Dendritic cell treated with granulocyte-macrophage colony-stimulating factor and Interleukin-4, amounts not matched to agents 40 ng/mL and 50 ng/mL, for 4 days (primary cell): ENCODE results near the gene CPA4.

ENCODE experiments used
- H3K27ac Mint-ChIP-seq: one replicate; pipeline ENCODE4 v1.8.0; 2022; ENCODE audit warnings: mild to moderate bottlenecking, mixed read lengths
- H3K27me3 Mint-ChIP-seq: one replicate; pipeline ENCODE4 v1.8.0; 2022; ENCODE audit warnings: mild to moderate bottlenecking, mixed read lengths
- H3K36me3 Mint-ChIP-seq: one replicate; pipeline ENCODE4 v1.8.0; 2022; ENCODE audit warnings: low read depth, mixed read lengths
- H3K4me1 Mint-ChIP-seq: one replicate; pipeline ENCODE4 v1.8.0; 2022; ENCODE audit warnings: low read depth, mixed read lengths
- H3K4me3 Mint-ChIP-seq: one replicate; pipeline ENCODE4 v1.8.0; 2022; ENCODE audit warnings: mild to moderate bottlenecking, moderate library complexity, mixed read lengths
- H3K9me3 Mint-ChIP-seq: one replicate; pipeline ENCODE4 v1.8.0; 2022; ENCODE audit warnings: mixed read lengths
- intact Hi-C: fragments of 100-400 bp; cut with micrococcal nuclease; formaldehyde crosslinking; loops from one replicate; pipeline ENCODE4 v1.15.0; 2022

Gene CPA4

DNA sequence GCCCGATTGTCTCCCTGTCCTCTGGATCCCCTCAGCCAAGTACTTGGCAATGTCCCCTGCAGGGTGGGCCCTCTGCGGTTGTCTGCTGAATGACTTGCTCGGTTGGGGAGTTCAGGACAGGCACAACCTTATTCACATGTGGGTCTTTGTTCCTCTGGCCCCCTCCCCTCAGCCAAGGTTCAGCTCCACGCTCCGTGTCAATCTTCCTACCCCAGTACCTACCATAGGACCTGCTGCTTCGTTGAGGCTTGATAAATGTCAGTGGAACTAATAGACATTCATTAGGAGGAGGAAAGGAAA, 58.8 kb downstream of the CPA4 start:
- intact Hi-C loops: no loop called here
- Mint-ChIP-seq H3K27ac (no peak overlapping the region), H3K9me3 (no peaks in the 10 kb centered on the region), H3K4me1 (peaks cover 10% of the 10 kb centered on the region), H3K4me3 (no peak overlapping the region), H3K36me3 (no peaks in the 10 kb centered on the region), H3K27me3 (no peaks in the 10 kb centered on the region)

DNA sequence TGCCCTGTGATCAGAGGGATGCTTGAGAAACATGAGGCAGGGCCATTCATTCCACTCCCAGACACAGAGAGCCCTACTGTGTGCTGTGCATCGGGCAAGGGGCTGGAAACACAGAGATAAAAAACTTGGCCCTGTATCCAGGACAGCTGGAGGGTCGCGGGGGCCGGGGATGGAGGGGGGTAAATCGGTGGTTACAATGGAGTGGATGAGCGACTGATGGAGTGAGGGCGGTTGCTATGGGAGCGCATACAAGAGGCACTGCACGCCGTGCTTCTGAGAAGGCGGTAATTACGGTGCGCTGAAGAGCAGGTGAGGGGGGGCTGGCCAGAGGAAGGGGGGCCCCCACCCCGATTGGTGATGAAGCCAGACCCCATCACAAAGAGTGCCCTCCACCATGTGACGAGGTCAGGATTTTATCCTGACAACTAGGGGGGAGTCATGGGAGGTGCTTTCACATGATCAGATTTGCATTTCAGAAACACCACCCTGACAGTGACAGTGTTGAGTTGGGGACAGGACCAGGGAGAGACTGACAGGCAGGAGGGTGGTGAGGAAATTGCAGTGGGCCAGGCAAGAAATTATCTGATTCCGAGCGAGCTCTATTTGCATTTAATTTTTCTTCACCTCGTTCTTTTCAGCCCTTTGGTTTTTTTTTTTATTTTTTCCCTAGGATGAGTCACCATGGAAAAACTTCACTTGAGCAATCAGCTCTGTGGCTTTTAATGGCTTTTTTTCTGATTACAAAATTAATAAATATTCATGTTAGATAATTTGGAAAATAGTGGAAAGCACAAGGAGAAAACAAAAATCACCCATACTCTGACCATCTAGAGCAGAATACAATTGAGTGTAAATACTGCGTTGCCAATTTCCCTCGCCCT, 59.5 kb downstream of the CPA4 start:
- no peaks in the 10 kb centered on the region for H3K9me3 Mint-ChIP-seq
- no peak overlapping the region for H3K4me3 Mint-ChIP-seq
- no peaks in the 10 kb centered on the region for H3K27me3 Mint-ChIP-seq
- no peak overlapping the region for H3K27ac Mint-ChIP-seq
- peaks cover 10% of the 10 kb centered on the region for H3K4me1 Mint-ChIP-seq
- intact Hi-C loops: no loop called here
- no peaks in the 10 kb centered on the region for H3K36me3 Mint-ChIP-seq

DNA sequence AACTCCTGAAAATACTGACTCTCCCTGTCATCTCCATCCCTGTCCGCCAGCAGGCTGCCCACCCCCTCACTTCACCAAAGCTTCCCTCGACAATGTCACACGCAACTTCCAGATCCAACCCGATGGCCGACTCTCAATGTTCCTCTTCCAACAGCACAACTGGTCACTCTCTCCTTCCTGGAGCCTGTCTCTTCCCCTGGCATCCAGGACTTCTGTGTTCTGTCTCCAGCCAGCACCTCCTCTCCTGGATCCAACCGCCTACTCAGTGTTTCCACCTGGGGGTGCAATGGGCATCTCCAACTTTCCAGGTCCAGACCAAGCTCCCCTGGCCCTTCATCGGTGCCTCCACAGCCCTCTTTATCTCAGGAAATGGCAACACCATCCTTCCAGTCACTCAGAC, 60.2 kb downstream of the CPA4 start:
- Mint-ChIP-seq H3K36me3 (no peaks in the 10 kb centered on the region), H3K27me3 (no peaks in the 10 kb centered on the region), H3K4me3 (no peak overlapping the region), H3K9me3 (no peaks in the 10 kb centered on the region), H3K27ac (no peak overlapping the region), H3K4me1 (peaks cover 10% of the 10 kb centered on the region)
- intact Hi-C loops: no loop called here

DNA sequence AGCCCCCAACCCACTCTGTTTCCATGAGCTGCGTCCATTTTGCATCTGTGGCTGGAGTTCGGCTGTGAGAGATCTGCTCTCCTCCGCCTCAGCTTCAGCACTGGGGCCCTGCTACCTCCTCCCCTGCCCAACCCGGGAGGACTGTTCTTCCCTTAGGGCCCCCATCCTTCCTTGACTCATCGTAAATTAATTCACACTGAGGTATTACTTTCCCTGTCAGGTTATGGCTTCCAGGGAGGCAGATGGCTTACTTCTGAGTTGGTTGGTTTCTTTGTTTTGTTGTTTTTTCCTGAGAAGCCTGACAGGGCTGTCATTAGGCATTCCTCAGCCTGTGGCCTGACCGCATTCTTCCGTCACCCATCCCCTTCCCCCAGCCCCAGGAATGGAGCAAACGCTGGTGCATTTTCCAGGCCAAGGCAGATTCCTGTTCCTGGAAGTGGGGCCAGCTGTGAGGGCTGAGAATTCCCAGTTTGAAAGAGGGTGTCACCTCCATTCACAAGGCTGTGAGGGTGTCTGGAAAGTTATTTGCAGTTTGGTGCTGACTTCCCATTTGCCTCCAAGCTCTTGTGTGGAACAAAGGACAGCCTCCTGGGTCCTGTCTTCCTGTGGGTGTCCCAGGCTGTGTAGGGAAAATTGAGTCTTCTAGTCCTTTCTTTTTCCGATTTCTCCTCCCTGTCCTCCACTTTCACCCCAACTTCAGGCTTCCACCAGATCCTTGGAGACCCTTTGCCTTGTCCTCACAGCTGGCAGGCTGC, 63.3 kb downstream of the CPA4 start:
- peaks cover 21% of the 10 kb centered on the region for H3K9me3 Mint-ChIP-seq
- no peaks in the 10 kb centered on the region for H3K4me1 Mint-ChIP-seq
- no peak overlapping the region for H3K4me3 Mint-ChIP-seq
- no peaks in the 10 kb centered on the region for H3K36me3 Mint-ChIP-seq
- intact Hi-C loops: no loop called here
- H3K27me3 Mint-ChIP-seq: no peaks in the 10 kb centered on the region
- H3K27ac Mint-ChIP-seq: no peak overlapping the region

DNA sequence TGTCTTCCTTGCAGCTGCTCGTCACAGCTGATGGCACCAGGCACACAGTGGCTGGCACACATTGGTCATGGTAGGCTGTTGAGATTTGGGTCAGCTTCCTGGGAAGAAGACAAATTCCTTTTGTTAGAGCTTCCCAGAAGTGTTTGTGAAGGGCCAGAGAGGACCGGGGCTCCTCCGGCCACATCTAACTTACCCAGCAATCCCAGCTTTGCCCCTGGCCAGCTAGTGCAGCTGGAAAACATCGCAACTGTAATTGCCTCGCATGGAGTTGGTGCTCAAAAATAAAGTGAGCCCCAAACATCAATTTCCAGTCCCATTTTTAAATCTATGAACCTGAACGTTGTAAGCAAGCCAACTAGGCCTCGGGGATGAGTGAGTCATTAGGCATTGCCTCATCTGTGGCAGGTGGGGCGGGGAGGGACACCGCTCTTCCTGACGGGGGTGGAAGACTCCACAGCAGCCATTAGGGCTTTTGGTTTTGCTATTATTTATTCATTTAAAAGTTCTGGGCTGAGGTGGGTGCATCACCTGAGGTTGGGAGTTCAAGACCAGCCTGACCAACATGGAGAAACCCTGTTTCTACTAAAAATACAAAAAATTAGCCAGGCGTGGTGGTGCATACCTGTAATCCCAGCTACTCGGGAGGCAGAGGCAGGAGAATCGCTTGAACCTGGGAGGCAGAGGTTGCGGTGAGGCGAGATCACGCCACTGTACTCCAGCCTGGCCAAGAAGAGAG, 64.1 kb downstream of the CPA4 start:
- no peaks in the 10 kb centered on the region for H3K36me3 Mint-ChIP-seq
- H3K4me1 Mint-ChIP-seq: no peaks in the 10 kb centered on the region
- intact Hi-C loops: no loop called here
- peaks cover 21% of the 10 kb centered on the region for H3K9me3 Mint-ChIP-seq
- no peak overlapping the region for H3K4me3 Mint-ChIP-seq
- H3K27me3 Mint-ChIP-seq: no peaks in the 10 kb centered on the region
- H3K27ac Mint-ChIP-seq: no peak overlapping the region

DNA sequence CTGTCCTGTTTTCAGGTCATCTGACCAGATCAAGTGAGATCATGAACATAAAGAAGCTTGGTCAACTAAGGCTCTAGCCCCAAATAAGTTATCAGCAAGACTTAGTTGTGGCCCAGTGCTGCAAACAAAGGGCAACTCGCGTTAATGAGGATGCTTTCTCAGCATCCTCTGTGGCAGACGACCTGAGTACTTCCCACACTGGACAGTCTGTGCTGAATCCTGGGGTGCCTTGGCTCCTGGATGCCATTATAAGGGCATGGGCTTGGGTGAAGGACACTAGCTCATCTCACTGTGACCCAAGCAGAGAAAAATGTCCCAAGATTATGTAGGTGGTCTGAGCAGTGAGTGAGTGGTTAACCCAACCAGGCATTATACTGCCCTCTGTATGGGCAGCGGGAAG, 65.5 kb downstream of the CPA4 start:
- no peaks in the 10 kb centered on the region for H3K36me3 Mint-ChIP-seq

DNA sequence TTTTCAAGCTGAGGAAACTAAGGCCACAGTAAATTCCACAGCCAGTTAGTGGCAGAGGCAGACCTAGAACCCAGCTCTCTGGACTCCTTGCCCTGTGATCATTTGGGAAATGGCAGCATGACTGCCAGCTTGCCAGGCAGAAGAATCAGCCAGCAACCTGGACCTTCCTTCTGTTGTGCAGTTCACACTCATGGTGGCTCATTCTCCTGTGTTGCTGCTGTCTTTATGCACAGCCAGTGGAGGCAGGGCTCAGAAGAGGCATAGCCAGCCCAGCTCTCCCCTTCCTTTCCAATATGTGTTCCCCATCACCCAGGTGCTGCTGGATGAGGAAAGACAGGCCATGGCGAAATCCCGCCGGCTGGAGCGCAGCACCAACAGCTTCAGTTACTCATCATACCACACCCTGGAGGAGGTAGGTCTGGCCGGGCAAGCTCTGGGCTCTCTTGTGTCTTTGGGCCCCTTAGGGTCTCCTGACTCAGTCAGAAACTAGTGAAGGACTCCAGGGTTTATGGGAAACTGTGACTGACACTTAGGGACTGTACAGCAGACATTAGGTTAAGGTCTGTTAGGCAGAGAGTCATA, 66.4 kb downstream of the CPA4 start:
- no peaks in the 10 kb centered on the region for H3K36me3 Mint-ChIP-seq
- H3K9me3 Mint-ChIP-seq: peaks cover 21% of the 10 kb centered on the region
- H3K4me3 Mint-ChIP-seq: no peak overlapping the region
- H3K27me3 Mint-ChIP-seq: no peaks in the 10 kb centered on the region
- H3K27ac Mint-ChIP-seq: no peak overlapping the region
- no peaks in the 10 kb centered on the region for H3K4me1 Mint-ChIP-seq
- intact Hi-C loops: no loop called here

More for the DNA sequence above, 65.5 kb downstream of the CPA4 start:
- intact Hi-C loops: no loop called here
- Mint-ChIP-seq H3K9me3 (peaks cover 21% of the 10 kb centered on the region), H3K4me1 (no peaks in the 10 kb centered on the region), H3K4me3 (no peak overlapping the region), H3K27ac (no peak overlapping the region), H3K27me3 (no peaks in the 10 kb centered on the region)

DNA sequence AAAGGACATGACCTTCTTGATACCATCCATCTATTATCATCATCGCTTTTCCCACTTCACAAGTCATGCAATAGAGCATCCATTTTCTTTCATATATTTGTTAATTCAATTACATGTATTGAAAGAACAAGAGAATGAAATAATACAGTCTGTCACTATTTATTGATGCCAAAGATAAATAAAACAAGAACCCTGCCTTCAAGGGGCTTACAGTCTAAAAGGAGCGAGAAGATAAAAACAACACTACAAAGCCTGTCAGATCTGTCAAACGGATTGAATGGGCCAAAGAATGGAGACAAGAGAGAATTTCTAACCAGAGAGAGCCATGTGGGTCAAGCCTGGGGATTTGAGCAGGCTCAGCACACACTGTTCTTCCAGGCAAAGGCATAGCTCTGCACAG, 67.6 kb downstream of the CPA4 start:
- H3K4me1 Mint-ChIP-seq: no peaks in the 10 kb centered on the region
- intact Hi-C loops: no loop called here
- peaks cover 21% of the 10 kb centered on the region for H3K9me3 Mint-ChIP-seq
- no peak overlapping the region for H3K27ac Mint-ChIP-seq
- no peak overlapping the region for H3K4me3 Mint-ChIP-seq
- no peaks in the 10 kb centered on the region for H3K36me3 Mint-ChIP-seq
- no peaks in the 10 kb centered on the region for H3K27me3 Mint-ChIP-seq

DNA sequence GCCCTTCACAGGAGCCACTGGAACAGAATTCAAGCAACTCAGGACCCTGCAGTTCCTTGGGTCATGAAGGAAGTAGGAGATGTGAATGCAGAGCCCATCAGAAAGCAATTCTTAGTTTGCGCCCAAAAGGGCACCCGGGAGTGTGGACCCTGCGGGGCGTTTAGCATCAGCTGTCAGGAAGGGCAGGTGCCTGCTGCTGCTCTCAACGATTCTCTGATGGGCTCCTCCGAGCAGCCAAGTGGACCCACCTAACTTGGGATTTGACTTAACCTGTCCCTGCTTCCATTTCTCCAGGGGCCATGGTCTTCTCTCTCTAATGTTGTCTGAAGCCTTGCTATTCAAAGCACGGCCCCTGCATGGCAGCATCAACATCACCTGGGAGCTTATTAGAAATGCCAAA, 68.7 kb downstream of the CPA4 start:
- Mint-ChIP-seq H3K4me1 (no peaks in the 10 kb centered on the region), H3K36me3 (no peaks in the 10 kb centered on the region), H3K27me3 (no peaks in the 10 kb centered on the region), H3K27ac (no peak overlapping the region), H3K9me3 (peaks cover 21% of the 10 kb centered on the region), H3K4me3 (no peak overlapping the region)
- intact Hi-C loops: no loop called here

DNA sequence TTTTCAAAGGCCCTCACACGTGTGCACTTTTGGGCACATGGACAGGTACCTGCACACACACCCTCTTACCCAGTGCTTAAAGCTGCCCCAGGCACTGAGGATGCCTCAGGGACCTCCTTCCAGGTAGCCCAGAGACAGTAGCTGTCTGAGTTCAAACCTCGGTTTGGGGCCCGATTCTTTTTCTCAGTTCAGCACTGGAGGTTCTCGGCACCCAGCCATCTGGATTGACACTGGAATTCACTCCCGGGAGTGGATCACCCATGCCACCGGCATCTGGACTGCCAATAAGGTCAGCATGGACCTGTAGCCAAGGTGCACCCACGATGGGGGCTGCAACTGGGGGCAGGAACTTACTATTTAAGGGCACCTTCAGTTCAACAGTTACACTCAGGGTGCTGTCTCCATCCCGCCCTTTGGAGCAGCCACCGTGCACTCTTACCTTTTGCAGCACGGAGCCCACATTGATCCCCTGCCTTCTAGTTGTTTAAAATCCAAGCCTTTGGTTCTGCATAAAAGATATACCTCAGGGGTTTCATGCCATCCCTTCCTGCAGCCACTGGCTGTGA, 69.4 kb downstream of the CPA4 start:
- Mint-ChIP-seq H3K27ac (no peak overlapping the region), H3K9me3 (peaks cover 21% of the 10 kb centered on the region), H3K27me3 (no peaks in the 10 kb centered on the region), H3K4me1 (no peaks in the 10 kb centered on the region), H3K4me3 (no peak overlapping the region), H3K36me3 (no peaks in the 10 kb centered on the region)
- intact Hi-C loops: no loop called here

DNA sequence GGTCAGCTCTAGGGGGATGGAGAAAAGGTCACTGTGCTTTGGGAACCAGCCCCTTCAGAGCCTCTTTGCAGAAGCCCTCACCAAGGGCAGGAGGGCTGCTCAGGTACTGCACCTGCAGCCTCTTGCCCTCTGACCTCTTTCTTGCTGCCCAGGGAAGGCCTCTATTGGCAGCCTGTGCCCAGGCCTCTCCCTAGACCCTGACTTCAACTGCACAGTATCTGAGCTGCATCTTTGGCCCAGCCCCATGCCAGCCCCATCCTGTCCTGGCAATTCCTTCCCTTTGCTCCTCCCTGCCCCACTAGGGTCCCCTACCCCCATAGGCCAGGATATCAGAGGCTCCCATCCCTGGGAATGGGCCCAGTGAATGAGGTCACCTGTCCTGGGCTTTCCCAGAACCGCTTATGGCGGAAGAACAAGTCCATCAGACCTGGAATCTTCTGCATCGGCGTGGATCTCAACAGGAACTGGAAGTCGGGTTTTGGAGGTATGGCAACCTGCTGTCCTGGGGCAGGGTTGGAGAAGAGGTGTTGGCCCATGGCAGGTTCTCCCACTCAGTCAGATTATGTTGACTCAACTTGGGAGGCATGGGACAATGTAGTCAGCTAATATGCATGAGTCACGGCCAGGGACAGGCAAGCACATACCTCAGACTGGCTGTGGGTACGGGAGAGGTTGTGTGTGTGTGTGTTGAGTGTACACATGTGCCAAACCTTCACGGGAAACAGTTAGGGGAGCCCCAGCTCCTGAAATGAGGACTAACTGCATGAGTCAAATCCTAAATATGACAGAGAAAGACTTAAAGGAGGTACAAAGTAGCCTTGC, 70.3 kb downstream of the CPA4 start:
- Mint-ChIP-seq H3K27me3 (no peaks in the 10 kb centered on the region), H3K36me3 (no peaks in the 10 kb centered on the region), H3K9me3 (peaks cover 21% of the 10 kb centered on the region), H3K4me3 (no peak overlapping the region), H3K27ac (no peak overlapping the region), H3K4me1 (no peaks in the 10 kb centered on the region)
- intact Hi-C loops: no loop called here

DNA sequence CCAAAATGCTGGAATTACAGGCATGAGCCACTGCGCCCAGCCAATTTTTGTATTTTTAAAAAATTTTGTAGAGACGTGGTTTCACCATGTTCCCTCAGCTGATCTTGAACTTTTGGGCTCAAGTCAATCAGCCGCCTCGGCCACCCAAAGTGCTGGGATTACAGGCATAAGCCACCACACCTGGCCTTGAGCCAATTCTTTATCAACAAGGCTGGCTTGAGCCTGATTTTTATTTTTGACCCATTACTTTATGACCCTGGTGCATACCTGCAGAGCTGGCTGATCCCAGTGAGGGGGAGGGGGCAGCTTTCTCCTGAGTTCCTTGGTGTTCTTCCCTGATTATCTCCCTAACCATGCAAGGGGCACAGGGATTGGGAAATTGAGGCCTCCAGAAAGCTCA, 71.5 kb downstream of the CPA4 start:
- Mint-ChIP-seq H3K36me3 (no peaks in the 10 kb centered on the region), H3K9me3 (peaks cover 16% of the 10 kb centered on the region), H3K4me3 (no peak overlapping the region), H3K4me1 (peaks cover 7% of the 10 kb centered on the region), H3K27me3 (no peaks in the 10 kb centered on the region), H3K27ac (no peak overlapping the region)
- intact Hi-C loops: no loop called here

DNA sequence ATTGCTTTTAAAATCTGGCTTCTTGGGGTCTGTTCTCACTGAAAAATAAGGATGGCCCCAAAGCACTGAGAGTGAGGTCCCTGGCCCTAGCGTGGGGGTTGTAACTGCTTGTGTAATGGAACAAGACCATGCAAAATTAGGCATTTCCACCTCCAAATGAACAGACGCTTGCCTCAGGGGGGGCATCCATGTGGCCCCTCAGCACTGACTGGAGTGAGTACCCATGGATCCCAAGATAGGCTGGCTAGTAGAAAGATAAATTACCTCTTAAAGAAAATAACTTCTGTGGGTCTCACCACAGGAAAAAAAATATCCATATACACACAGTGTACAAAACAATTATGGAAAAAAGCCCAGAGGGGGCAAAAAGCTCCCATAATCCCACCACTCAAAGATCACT, 72.1 kb downstream of the CPA4 start:
- H3K36me3 Mint-ChIP-seq: no peaks in the 10 kb centered on the region
- no peaks in the 10 kb centered on the region for H3K27me3 Mint-ChIP-seq
- intact Hi-C loops: no loop called here
- H3K9me3 Mint-ChIP-seq: peaks cover 9% of the 10 kb centered on the region
- peaks cover 14% of the 10 kb centered on the region for H3K4me1 Mint-ChIP-seq
- H3K4me3 Mint-ChIP-seq: no peak overlapping the region
- H3K27ac Mint-ChIP-seq: no peak overlapping the region
